Ishikawa (cell line): ENCODE results near the gene GJA4.

ENCODE experiments used
- CEBPB ChIP-seq: IDR thresholded peaks from 2 replicates; pipeline ENCODE4 v1.6.1; 2012
- CREB1 ChIP-seq: IDR thresholded peaks from 2 replicates; pipeline ENCODE4 v1.6.1; 2012; ENCODE audit warnings: low read depth
- EGR1 ChIP-seq: IDR thresholded peaks from 2 replicates; pipeline ENCODE4 v1.6.1; 2012
- EP300 ChIP-seq: IDR thresholded peaks from 2 replicates; pipeline ENCODE4 v1.6.1; 2012; ENCODE audit warnings: borderline replicate concordance
- FOXM1 ChIP-seq: IDR thresholded peaks from 2 replicates; pipeline ENCODE4 v1.6.1; 2012; ENCODE audit warnings: low read depth, borderline replicate concordance
- NFIC ChIP-seq: IDR thresholded peaks from 2 replicates; pipeline ENCODE4 v1.6.1; 2012
- RAD21 ChIP-seq: IDR thresholded peaks from 2 replicates; pipeline ENCODE4 v1.6.1; 2012; ENCODE audit warnings: low read depth
- TAF1 ChIP-seq: IDR thresholded peaks from 2 replicates; pipeline ENCODE4 v1.6.1; 2012; ENCODE audit warnings: low read depth, mild to moderate bottlenecking
- TCF12 ChIP-seq: IDR thresholded peaks from 2 replicates; pipeline ENCODE4 v1.6.1; 2012; ENCODE audit warnings: low read depth
- TEAD4 ChIP-seq: IDR thresholded peaks from 2 replicates; pipeline ENCODE4 v1.6.1; 2012
- YY1 ChIP-seq: IDR thresholded peaks from 2 replicates; pipeline ENCODE4 v1.6.1; 2012; ENCODE audit warnings: low read depth
- ZBTB7A ChIP-seq: IDR thresholded peaks from 2 replicates; pipeline ENCODE4 v1.6.1; 2012; ENCODE audit warnings: low read depth
- TF ChIP-seq, protein P1 (sequence below): IDR thresholded peaks from 2 replicates; pipeline ENCODE4 v1.6.1; 2012
- TF ChIP-seq, protein P2 (sequence below): IDR thresholded peaks from 2 replicates; pipeline ENCODE4 v1.6.1; 2012; ENCODE audit warnings: low read depth, mild to moderate bottlenecking
- TF ChIP-seq, protein P3 (sequence below): IDR thresholded peaks from 2 replicates; pipeline ENCODE4 v1.6.1; 2012

GJA4 gene

DNA sequence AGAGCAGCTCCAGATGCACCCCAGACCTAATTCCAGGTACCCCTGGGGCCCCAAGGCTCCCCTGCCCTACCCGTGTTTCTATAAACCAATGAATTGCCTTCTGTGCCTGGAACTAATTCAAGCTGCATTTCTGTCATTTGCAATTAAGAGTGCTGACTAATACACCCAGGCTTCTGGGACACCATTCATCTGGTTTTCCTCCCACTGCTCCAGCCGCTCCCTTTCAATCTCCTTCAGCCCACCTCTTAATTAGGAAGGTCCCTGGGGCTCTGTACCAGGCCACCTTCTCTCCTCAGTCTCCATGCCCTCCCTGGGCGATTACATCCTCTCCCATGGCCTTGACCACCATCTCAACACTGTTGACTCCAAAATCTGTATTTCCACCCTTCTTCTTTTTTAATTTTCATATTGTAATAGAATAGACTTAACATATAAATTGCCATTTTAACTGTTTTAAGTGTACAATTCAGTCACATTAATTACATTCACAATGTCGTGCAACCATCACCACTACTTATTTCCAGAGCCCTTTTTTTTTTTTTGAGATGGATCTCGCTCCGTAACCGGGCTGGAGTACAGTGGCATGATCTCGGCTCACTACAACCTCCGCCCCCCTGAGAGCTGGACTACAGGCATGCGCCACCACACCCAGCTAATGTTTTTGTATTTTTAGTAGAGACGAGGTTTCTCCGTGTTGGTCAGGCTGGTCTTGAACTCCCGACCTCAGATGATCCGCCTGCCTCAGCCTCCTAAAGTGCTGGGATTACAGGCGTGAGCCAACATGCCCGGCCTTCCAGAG is 21.0 kb upstream of the GJA4 start:
- no peak for TF ChIP-seq CEBPB
- no peak for TF ChIP-seq EGR1

DNA sequence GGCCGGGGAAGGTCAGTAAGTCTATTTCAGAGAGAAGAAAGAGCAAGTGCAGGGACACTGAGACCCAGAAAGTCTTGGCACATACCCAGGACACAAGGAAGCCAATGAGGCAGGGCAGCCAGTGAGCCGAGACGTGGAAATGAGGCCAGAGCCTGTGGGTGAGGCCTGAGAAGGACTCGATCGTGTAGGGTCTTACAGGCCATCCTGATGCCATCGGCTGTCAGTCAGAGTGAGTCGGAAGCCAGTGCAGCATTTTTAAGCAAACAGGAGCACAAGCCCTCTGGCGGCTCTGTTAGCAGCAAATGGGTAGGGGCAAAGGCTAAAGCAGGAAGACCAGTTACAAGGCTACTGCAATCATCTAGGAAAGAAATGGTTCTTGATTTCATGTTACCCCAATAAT is 17.8 kb upstream of the GJA4 start:
- TF ChIP-seq NFIC (no peak), TAF1 (no peak), TCF12 (no peak), ZBTB7A (no peak), EGR1 (no peak)

DNA sequence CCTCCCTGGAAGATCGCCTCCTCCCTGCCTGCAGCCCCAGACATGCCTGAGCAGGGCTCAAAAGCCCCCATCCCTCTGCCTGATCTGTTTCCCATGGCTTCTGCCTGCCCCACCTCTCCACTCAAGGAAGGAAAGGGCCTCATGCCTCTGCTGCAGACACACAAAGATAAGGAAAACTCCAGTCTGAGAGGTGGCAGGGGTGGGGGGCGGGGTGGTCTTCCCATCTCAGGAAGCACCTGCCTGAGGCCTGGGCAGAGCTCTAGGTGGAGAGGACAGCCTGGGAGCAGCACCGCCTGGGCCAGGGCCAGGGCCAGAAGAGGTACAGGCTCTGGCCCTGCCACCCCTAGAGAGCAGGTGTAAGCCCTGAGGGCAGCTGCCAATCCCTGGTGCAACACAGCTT is 15.9 kb upstream of the GJA4 start:
- TF ChIP-seq, protein P1, sequence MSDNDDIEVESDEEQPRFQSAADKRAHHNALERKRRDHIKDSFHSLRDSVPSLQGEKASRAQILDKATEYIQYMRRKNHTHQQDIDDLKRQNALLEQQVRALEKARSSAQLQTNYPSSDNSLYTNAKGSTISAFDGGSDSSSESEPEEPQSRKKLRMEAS: no peak
- TF ChIP-seq TAF1: no peak
- no peak for TF ChIP-seq YY1
- no peak for TF ChIP-seq TEAD4
- TF ChIP-seq FOXM1: no peak
- no peak for TF ChIP-seq CREB1
- no peak for TF ChIP-seq CEBPB
- TF ChIP-seq EP300: no peak
- TF ChIP-seq RAD21: no peak
- TF ChIP-seq TCF12: no peak
- TF ChIP-seq, protein P2, sequence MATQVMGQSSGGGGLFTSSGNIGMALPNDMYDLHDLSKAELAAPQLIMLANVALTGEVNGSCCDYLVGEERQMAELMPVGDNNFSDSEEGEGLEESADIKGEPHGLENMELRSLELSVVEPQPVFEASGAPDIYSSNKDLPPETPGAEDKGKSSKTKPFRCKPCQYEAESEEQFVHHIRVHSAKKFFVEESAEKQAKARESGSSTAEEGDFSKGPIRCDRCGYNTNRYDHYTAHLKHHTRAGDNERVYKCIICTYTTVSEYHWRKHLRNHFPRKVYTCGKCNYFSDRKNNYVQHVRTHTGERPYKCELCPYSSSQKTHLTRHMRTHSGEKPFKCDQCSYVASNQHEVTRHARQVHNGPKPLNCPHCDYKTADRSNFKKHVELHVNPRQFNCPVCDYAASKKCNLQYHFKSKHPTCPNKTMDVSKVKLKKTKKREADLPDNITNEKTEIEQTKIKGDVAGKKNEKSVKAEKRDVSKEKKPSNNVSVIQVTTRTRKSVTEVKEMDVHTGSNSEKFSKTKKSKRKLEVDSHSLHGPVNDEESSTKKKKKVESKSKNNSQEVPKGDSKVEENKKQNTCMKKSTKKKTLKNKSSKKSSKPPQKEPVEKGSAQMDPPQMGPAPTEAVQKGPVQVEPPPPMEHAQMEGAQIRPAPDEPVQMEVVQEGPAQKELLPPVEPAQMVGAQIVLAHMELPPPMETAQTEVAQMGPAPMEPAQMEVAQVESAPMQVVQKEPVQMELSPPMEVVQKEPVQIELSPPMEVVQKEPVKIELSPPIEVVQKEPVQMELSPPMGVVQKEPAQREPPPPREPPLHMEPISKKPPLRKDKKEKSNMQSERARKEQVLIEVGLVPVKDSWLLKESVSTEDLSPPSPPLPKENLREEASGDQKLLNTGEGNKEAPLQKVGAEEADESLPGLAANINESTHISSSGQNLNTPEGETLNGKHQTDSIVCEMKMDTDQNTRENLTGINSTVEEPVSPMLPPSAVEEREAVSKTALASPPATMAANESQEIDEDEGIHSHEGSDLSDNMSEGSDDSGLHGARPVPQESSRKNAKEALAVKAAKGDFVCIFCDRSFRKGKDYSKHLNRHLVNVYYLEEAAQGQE: no peak

DNA sequence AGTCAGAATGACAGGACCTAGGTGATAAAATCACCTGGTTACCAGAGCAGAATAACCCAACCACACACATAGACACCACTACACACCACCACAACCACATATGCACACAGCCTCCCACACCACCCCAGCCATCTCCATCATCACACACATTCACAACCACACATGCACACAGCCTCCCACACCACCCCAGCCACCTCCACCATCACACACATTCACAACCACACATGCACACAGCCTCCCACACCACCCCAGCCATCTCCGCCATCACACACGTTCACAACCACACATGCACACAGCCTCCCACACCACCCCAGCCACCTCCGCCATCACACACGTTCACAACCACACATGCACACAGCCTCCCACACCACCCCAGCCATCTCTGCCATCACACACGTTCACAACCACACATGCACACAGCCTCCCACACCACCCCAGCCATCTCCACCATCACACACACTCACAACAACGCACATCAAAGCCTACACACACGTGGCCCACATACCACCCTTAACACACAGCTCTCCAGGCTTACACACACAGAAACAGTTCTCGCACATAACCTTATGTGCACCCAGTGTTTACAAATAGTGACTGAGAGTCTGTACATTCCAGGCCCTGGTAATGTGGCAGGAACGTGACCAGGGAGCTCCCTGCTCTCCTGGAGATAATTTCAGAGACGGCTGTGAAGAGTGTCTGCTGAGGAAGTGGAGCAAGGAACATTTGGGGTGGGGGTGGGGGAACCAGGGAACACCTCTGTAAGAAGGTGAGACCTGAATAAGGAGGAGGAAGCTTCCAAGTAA is 15.1 kb upstream of the GJA4 start:
- TF ChIP-seq, protein P3, sequence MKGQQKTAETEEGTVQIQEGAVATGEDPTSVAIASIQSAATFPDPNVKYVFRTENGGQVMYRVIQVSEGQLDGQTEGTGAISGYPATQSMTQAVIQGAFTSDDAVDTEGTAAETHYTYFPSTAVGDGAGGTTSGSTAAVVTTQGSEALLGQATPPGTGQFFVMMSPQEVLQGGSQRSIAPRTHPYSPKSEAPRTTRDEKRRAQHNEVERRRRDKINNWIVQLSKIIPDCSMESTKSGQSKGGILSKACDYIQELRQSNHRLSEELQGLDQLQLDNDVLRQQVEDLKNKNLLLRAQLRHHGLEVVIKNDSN: no peak

DNA sequence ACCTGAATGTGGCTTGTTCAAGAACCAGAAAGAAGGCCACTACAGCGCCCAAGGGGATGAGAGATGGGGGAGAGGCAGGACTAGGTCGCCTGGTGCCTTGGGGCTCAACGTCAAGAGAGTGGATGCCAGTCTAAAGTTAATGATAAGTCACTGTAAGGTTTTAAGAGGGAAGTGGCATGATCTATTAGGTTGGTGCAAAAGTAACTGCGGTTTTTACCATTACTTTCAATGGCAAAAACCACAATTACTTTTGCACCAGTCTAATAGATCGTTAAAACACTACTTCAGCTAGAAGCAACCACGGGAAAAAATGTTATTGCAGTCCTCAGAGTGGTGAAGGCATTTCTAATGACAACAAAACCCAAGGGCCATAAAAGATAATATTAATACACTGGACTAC is 14.4 kb upstream of the GJA4 start:
- TF ChIP-seq EP300: no peak
- no peak for TF ChIP-seq EGR1
- no peak for TF ChIP-seq FOXM1
- no peak for TF ChIP-seq ZBTB7A
- no peak for TF ChIP-seq YY1
- TF ChIP-seq, protein P3: no peak
- TF ChIP-seq TCF12: no peak
- TF ChIP-seq TEAD4: no peak
- no peak for TF ChIP-seq RAD21
- TF ChIP-seq, protein P1: no peak
- no peak for TF ChIP-seq CEBPB
- TF ChIP-seq TAF1: no peak

DNA sequence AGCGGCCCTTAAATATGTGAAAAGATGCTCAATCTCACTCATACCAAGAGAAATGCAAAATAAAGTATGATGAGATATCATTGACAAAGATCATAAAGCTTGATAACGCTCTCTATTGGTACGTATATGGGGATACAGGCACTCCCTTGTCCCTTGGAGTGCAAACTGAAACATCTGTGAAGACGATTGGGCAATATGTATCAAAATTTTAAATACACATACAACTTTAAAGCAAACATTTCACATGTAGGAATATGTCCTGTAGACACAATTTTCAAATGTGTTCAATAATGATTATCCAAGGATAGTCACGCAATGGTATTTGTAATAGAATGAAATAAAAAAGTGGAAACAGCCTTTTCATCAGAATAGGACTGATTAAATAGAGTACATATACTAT is 13.8 kb upstream of the GJA4 start:
- TF ChIP-seq, protein P3: no peak
- no peak for TF ChIP-seq CREB1
- no peak for TF ChIP-seq RAD21
- no peak for TF ChIP-seq EP300
- TF ChIP-seq, protein P1: no peak
- no peak for TF ChIP-seq EGR1
- no peak for TF ChIP-seq TAF1
- no peak for TF ChIP-seq NFIC
- TF ChIP-seq TEAD4: no peak
- no peak for TF ChIP-seq TCF12
- no peak for TF ChIP-seq YY1
- no peak for TF ChIP-seq FOXM1
- no peak for TF ChIP-seq CEBPB
- TF ChIP-seq, protein P2: no peak
- no peak for TF ChIP-seq ZBTB7A
